GM18517 (cell line): ENCODE results near the gene COMMD3.
A peak's percentile ranks its signal among the peaks of the same experiment; 100 is the strongest.

ENCODE experiments used
- ATAC-seq: cut with Tn5 transposase; IDR thresholded peaks from one replicate; pipeline ENCODE4 v1.9.1; 2021; ENCODE audit warnings: mild to moderate bottlenecking, moderate library complexity; ENCODE audit not compliant: unreplicated experiment

Gene COMMD3

GRCh38 chr10:22319547-22319979, 3.4 kb downstream of the COMMD3 start:
- ATAC-seq, result no peak

GRCh38 chr10:22319980-22320558, 3.9 kb downstream of the COMMD3 start:
- no peak for ATAC-seq

- no peak for ATAC-seq
These were observed 4.5 kb downstream of the COMMD3 start, which contains the start of gene BMI1 for GRCh38 chr10:22320591-22321155. Gene BMI1, plus strand, starts transcription at chr10:22321099. Its CDS starts 5,351 bp downstream, at chr10:22326450.

- no peak for ATAC-seq
These were observed 5.2 kb downstream of the COMMD3 start for GRCh38 chr10:22321156-22321923.

- no peak for ATAC-seq
These were observed 5.9 kb downstream of the COMMD3 start for GRCh38 chr10:22321924-22322640.

GRCh38 chr10:22322641-22323160, 6.5 kb downstream of the COMMD3 start:
- ATAC-seq, result no peak

GRCh38 chr10:22323538-22324305, 7.5 kb downstream of the COMMD3 start:
- ATAC-seq, result no peak

- ATAC-seq, result no peak
These were observed 8.2 kb downstream of the COMMD3 start for GRCh38 chr10:22324413-22324812.

- ATAC-seq, result no peak
These were observed 8.7 kb downstream of the COMMD3 start for GRCh38 chr10:22324893-22325271.

- peak; percentile 56 for ATAC-seq
These were observed 9.3 kb downstream of the COMMD3 start for GRCh38 chr10:22325272-22326144.

GRCh38 chr10:22326145-22326702, 10.0 kb downstream of the COMMD3 start:
- ATAC-seq, result no peak

- ATAC-seq, result no peak
These were observed 13.0 kb downstream of the COMMD3 start for GRCh38 chr10:22329150-22329549.

GRCh38 chr10:22332116-22332692, 16.0 kb downstream of the COMMD3 start:
- no peak for ATAC-seq

GRCh38 chr10:22333167-22333974, 17.2 kb downstream of the COMMD3 start:
- no peak for ATAC-seq

- ATAC-seq, result no peak
These were observed 17.7 kb downstream of the COMMD3 start for GRCh38 chr10:22333975-22334282.

GRCh38 chr10:22334414-22335172, 18.4 kb downstream of the COMMD3 start:
- no peak for ATAC-seq

- ATAC-seq, result peak; percentile 52
These were observed 19.2 kb downstream of the COMMD3 start for GRCh38 chr10:22335173-22335933.
